SK-N-SH (cell line): ENCODE results near the gene USP36. TPM values are rescaled to one million over a fixed set of nuclear protein-coding genes. Genes with fewer than 3 reads are reported as not detected.
A peak's percentile ranks its signal among the peaks of the same experiment; 100 is the strongest.

ENCODE experiments used
- CTCF ChIA-PET: fragments of 300-600, 350-600 bp; formaldehyde crosslinking; extraction: SDS; loops from one replicate; lab custom pipeline; 2021; lab: Yijun Ruan, JAX
- POLR2A ChIA-PET: fragments of 350-600 bp; sonication (Branson Sonifier 250); formaldehyde crosslinking; extraction: SDS; loops from one replicate; lab custom pipeline; 2020; ENCODE audit warnings: antibody characterized with exemption, inconsistent platforms; lab: Yijun Ruan, JAX
- DNase-seq: peaks from one replicate; pipeline ENCODE4 v3.0.0; 2012
- H2AFZ ChIP-seq: fragments of 200-600 bp; sonication (generic); 2 replicates; pipeline ENCODE4 v1.8.1; 2016; ENCODE audit warnings: antibody characterized with exemption, mild to moderate bottlenecking, low read depth
- H3F3A ChIP-seq: fragments of 200-600 bp; sonication (generic); replicated peaks from 2 replicates; pipeline ENCODE3; 2016; ENCODE audit warnings: antibody characterized with exemption, mild to moderate bottlenecking; ENCODE audit not compliant: insufficient read depth
- H3K27ac ChIP-seq, 2 experiments: fragments of 200-500 bp in 1 of 2; fragments of 200-600 bp in 1 of 2; sonication (Bioruptor generic) in 1 of 2; sonication (generic), shearing (Covaris generic) in 1 of 2; 2 replicates each; pipeline versions ENCODE4 v1.5.1 to v1.6.1; 2014 to 2016; ENCODE audit warnings: low read depth in 2 of 2, inconsistent platforms in 1 of 2, low read length in 1 of 2, mild to moderate bottlenecking in 1 of 2, mixed read lengths in 1 of 2
- H3K27me3 ChIP-seq: fragments of 200-600 bp; sonication (generic), shearing (Covaris generic); 2 replicates; pipeline ENCODE4 v1.6.1; 2016; ENCODE audit warnings: mixed run types; ENCODE audit not compliant: insufficient read depth
- H3K36me3 ChIP-seq, 2 experiments: fragments of 200-500 bp in 1 of 2; fragments of 200-600 bp in 1 of 2; sonication (Bioruptor generic) in 1 of 2; sonication (generic) in 1 of 2; replicated peaks in 1 of 2; 2 replicates each; pipeline versions ENCODE3 to v1.5.1; 2014 to 2016; ENCODE audit warnings: low read length in 1 of 2, mild to moderate bottlenecking in 1 of 2; ENCODE audit not compliant: insufficient read depth in 2 of 2, control insufficient read depth in 1 of 2
- H3K4me1 ChIP-seq, 2 experiments: fragments of 200-500 bp in 1 of 2; fragments of 200-600 bp in 1 of 2; sonication (Bioruptor generic) in 1 of 2; sonication (generic), shearing (Covaris generic) in 1 of 2; 2 replicates each; pipeline versions ENCODE4 v1.5.1 to v1.6.1; 2014 to 2016; ENCODE audit warnings: low read depth in 1 of 2, low read length in 1 of 2, mixed run types in 1 of 2; ENCODE audit not compliant: insufficient read depth in 2 of 2, control insufficient read depth in 1 of 2
- H3K4me2 ChIP-seq: fragments of 200-600 bp; sonication (generic), shearing (Covaris generic); 2 replicates; pipeline ENCODE4 v1.6.1; 2017; ENCODE audit warnings: mixed run types
- H3K4me3 ChIP-seq, 2 experiments: fragments of 200-500 bp in 1 of 2; fragments of 200-600 bp in 1 of 2; sonication (Bioruptor generic) in 1 of 2; sonication (generic), shearing (Covaris generic) in 1 of 2; 2 replicates each; pipeline versions ENCODE4 v1.5.1 to v1.8.1; 2014 to 2016; ENCODE audit warnings: low read depth in 2 of 2, inconsistent platforms in 1 of 2, low read length in 1 of 2, mild to moderate bottlenecking in 1 of 2, mixed read lengths in 1 of 2, moderate library complexity in 1 of 2
- H3K79me2 ChIP-seq: fragments of 200-600 bp; sonication (generic); 2 replicates; pipeline ENCODE4 v1.8.1; 2017; ENCODE audit warnings: mild to moderate bottlenecking; ENCODE audit not compliant: insufficient read depth
- H3K9ac ChIP-seq: fragments of 200-600 bp; sonication (generic); 2 replicates; pipeline ENCODE4 v1.6.1; 2017; ENCODE audit warnings: mixed run types
- H3K9me2 ChIP-seq: fragments of 200-600 bp; sonication (generic); 2 replicates; pipeline ENCODE4 v1.6.1; 2017; ENCODE audit warnings: mixed run types
- H3K9me3 ChIP-seq: fragments of 200-600 bp; sonication (generic); 2 replicates; pipeline ENCODE4 v1.6.1; 2017; ENCODE audit warnings: mixed run types, mild to moderate bottlenecking, moderate library complexity
- H4K20me1 ChIP-seq: fragments of 200-600 bp; sonication (generic); 2 replicates; pipeline ENCODE4 v1.6.1; 2017; ENCODE audit warnings: mild to moderate bottlenecking, mixed run types; ENCODE audit not compliant: insufficient read depth
- CHD2 ChIP-seq: fragments of 150-350 bp; IDR thresholded peaks from 2 replicates; pipeline ENCODE4 v1.6.1; 2018; ENCODE audit warnings: low read length; ENCODE audit not compliant: partially characterized antibody
- ELF1 ChIP-seq: IDR thresholded peaks from 2 replicates; pipeline ENCODE4 v1.4.0; 2012
- EP300 ChIP-seq, 2 experiments: IDR thresholded peaks; 2 replicates each; pipeline versions ENCODE4 v1.4.0 to v1.6.1; 2012; ENCODE audit warnings: borderline replicate concordance in 1 of 2, low read depth in 1 of 2, low read length in 1 of 2
- EZH2phosphoT487 ChIP-seq: fragments of 200-600 bp; sonication (generic); IDR thresholded peaks from 2 replicates; pipeline ENCODE4 v1.6.1; 2017; ENCODE audit warnings: low read depth, mixed run types, mild to moderate bottlenecking, antibody characterized with exemption, moderate library complexity, borderline replicate concordance
- FOXJ3 ChIP-seq: sonication (generic); formaldehyde crosslinking; IDR thresholded peaks from 2 replicates; pipeline ENCODE4 v1.5.1; 2020; ENCODE audit warnings: mild to moderate bottlenecking, missing genetic modification reagents
- FOXM1 ChIP-seq: IDR thresholded peaks from 2 replicates; pipeline ENCODE4 v1.4.0; 2012; ENCODE audit warnings: low read depth, mild to moderate bottlenecking
- JUND ChIP-seq: IDR thresholded peaks from 2 replicates; pipeline ENCODE4 v1.4.0; 2012
- MEF2A ChIP-seq: IDR thresholded peaks from 2 replicates; pipeline ENCODE4 v1.4.0; 2012; ENCODE audit warnings: low read depth, borderline replicate concordance
- MXI1 ChIP-seq: IDR thresholded peaks from 2 replicates; pipeline ENCODE4 v1.6.1; 2012; ENCODE audit warnings: mild to moderate bottlenecking, low read depth, low read length, improper control_type of control experiment
- NRF1 ChIP-seq: IDR thresholded peaks from 2 replicates; pipeline ENCODE4 v1.6.1; 2012; ENCODE audit warnings: low read depth, mild to moderate bottlenecking, low read length
- POLR2AphosphoS5 ChIP-seq: IDR thresholded peaks from 2 replicates; pipeline ENCODE4 v1.6.1; 2012; ENCODE audit warnings: low read depth, low read length
- RAD21 ChIP-seq: IDR thresholded peaks from 2 replicates; pipeline ENCODE4 v1.6.1; 2012; ENCODE audit warnings: mild to moderate bottlenecking, low read length
- RCOR1 ChIP-seq: fragments of 150-350 bp; IDR thresholded peaks from 2 replicates; pipeline ENCODE4 v1.6.1; 2017; ENCODE audit warnings: antibody characterized with exemption, low read length
- RFX5 ChIP-seq: IDR thresholded peaks from 2 replicates; pipeline ENCODE4 v1.6.1; 2012; ENCODE audit warnings: mild to moderate bottlenecking, improper control_type of control experiment, low read length
- RXRA ChIP-seq: IDR thresholded peaks from 2 replicates; pipeline ENCODE4 v1.4.0; 2012; ENCODE audit warnings: low read depth, mild to moderate bottlenecking, borderline replicate concordance
- SIN3A ChIP-seq: IDR thresholded peaks from 2 replicates; pipeline ENCODE4 v1.6.1; 2012; ENCODE audit warnings: low read depth, mild to moderate bottlenecking, low read length, moderate library complexity, borderline replicate concordance
- SMC3 ChIP-seq: IDR thresholded peaks from 2 replicates; pipeline ENCODE4 v1.6.1; 2012; ENCODE audit warnings: low read depth, low read length, improper control_type of control experiment
- YY1 ChIP-seq: IDR thresholded peaks from 2 replicates; pipeline ENCODE4 v1.4.0; 2012; ENCODE audit warnings: low read depth, mild to moderate bottlenecking
- WGBS: methylation state at CpG from one replicate; pipeline ENCODE4 v1.1.6; 2017; ENCODE audit warnings: low lambda C conversion rate; 5-methylcytosine and 5-hydroxymethylcytosine counted together
- polyA plus RNA-seq, 3 experiments: library from polyadenylated mRNA; depleted of rRNA; stranded (reverse); fragments of >200 nt; gene quantifications; 2 replicates each; pipeline ENCODE4 v1.2.3, GENCODE V29; 2012
- TF ChIP-seq, protein P1 (sequence below): IDR thresholded peaks from 2 replicates; pipeline ENCODE4 v1.6.1; 2012; ENCODE audit warnings: mild to moderate bottlenecking, low read depth, low read length, moderate library complexity
- TF ChIP-seq, protein P2 (sequence below): fragments of 150-350 bp; IDR thresholded peaks from 2 replicates; pipeline ENCODE4 v1.6.1; 2017; ENCODE audit warnings: antibody characterized with exemption, low read length, low read depth, borderline replicate concordance
- TF ChIP-seq, protein P3 (sequence below): IDR thresholded peaks from 2 replicates; pipeline ENCODE4 v1.4.0; 2012; ENCODE audit warnings: low read depth, borderline replicate concordance
- TF ChIP-seq, protein P4 (sequence below): fragments of 150-350 bp; IDR thresholded peaks from 2 replicates; pipeline ENCODE4 v1.6.1; 2016; ENCODE audit warnings: mild to moderate bottlenecking, low read depth, low read length
- TF ChIP-seq, protein P5 (sequence below): IDR thresholded peaks from 2 replicates; pipeline ENCODE4 v1.4.0; 2012; ENCODE audit warnings: low read depth, borderline replicate concordance
- TF ChIP-seq, protein P6 (sequence below): IDR thresholded peaks from 2 replicates; pipeline ENCODE4 v1.4.0; 2012; ENCODE audit warnings: low read depth

USP36 gene
- polyA plus RNA-seq, 1 of the 3 experiments (the other 2 are of a cell fraction), result 34.6 TPM

DNA sequence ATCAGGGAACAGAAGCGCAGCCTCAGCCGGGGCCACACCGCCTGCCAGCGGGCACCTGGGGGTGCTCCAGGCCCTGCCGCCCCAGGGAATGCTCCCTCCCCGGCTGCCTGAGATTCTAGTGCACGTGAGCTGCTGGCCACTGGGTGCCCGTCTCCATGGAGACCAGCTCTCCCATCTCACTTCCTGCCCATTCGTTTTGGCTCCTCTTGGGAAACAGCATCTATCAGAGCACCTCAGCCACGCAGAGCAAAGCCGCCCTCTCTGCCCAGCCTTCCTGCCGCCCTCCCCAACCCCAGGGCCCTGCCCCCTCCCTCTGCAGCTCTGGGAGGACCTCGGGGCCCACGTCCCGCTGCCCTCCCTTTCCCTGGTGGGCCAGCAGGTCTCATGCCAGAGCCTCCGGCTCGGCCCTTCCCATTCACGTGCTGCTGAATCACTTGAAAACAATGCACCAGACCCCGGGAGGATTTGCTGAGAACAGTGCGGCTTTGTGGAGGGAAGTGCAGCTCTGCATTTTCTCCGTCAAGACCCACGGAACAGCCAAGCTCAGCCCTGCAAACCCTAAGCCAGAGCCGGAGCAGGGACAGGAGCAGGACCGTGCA, 43.0 kb upstream of the USP36 start:
- Histone ChIP-seq H3K27ac (peak overlapping the region; percentile 99 to 100), H3K4me3 (peak overlapping the region; percentile 34 to 58), H3K9ac (peak overlapping the region; percentile 85), H2AFZ (no peak overlapping the region), H3K9me2 (no peaks in the 10 kb centered on the region), H3K4me2 (peak overlapping the region; percentile 94), H3K9me3 (no peaks in the 10 kb centered on the region), H3F3A (peaks cover 40% of the 10 kb centered on the region), H3K36me3 (peaks cover 0 to 3% of the 10 kb centered on the region in 2 experiments), H3K4me1 (peaks cover 32 to 72% of the 10 kb centered on the region in 2 experiments), H3K27me3 (no peaks in the 10 kb centered on the region), H3K79me2 (peaks cover 93% of the 10 kb centered on the region), H4K20me1 (no peaks in the 10 kb centered on the region)
- WGBS, result 3% methylated on average over 19 of the region's 24 CpGs
- ChIA-PET POLR2A (interaction anchor here (0.6 to 2.9 kb wide), 11 partner anchors 9 to 629 kb away, joined by 3 to 35 read pairs (median 4); no protein-coding TSS in a partner anchor), CTCF (interaction anchor here (0.6 to 8.5 kb wide), 12 partner anchors 9 to 110 kb away, joined by 3 to 68 read pairs (median 4); no protein-coding TSS in a partner anchor)
- DNase-seq, result peak; percentile 93
- TF ChIP-seq SMC3 (0 out of 2 replicates have a peak, but pooled peaks have one; percentile 1), RAD21 (no peak; the same call in none of the 2 replicates), RFX5 (no peak; the same call in 1 of the 2 replicates), EP300 (IDR thresholded peaks at IDR 0.05; ENCODE audit: borderline replicate concordance in 1 of 2, low read depth in 1 of 2, low read length in 1 of 2) (peak in 1 of 2 experiments; percentile 88; a peak in 3 of 4 replicates), EZH2phosphoT487 (no peak), ELF1 (no peak; the same call in 1 of the 2 replicates), MXI1 (peak; percentile 95), RXRA (no peak; the same call in 1 of the 2 replicates), POLR2AphosphoS5 (peak; percentile 85), YY1 (no peak), FOXM1 (0 out of 2 replicates have a peak, but pooled peaks have one; percentile 12), RCOR1 (peak; percentile 78), CHD2 (peak; percentile 85), MEF2A (no peak), SIN3A (peak; percentile 94), NRF1 (no peak; the same call in 1 of the 2 replicates), JUND (peak; percentile 98; the same call in 1 of the 2 replicates), FOXJ3 (no peak)
- TF ChIP-seq, protein P1, sequence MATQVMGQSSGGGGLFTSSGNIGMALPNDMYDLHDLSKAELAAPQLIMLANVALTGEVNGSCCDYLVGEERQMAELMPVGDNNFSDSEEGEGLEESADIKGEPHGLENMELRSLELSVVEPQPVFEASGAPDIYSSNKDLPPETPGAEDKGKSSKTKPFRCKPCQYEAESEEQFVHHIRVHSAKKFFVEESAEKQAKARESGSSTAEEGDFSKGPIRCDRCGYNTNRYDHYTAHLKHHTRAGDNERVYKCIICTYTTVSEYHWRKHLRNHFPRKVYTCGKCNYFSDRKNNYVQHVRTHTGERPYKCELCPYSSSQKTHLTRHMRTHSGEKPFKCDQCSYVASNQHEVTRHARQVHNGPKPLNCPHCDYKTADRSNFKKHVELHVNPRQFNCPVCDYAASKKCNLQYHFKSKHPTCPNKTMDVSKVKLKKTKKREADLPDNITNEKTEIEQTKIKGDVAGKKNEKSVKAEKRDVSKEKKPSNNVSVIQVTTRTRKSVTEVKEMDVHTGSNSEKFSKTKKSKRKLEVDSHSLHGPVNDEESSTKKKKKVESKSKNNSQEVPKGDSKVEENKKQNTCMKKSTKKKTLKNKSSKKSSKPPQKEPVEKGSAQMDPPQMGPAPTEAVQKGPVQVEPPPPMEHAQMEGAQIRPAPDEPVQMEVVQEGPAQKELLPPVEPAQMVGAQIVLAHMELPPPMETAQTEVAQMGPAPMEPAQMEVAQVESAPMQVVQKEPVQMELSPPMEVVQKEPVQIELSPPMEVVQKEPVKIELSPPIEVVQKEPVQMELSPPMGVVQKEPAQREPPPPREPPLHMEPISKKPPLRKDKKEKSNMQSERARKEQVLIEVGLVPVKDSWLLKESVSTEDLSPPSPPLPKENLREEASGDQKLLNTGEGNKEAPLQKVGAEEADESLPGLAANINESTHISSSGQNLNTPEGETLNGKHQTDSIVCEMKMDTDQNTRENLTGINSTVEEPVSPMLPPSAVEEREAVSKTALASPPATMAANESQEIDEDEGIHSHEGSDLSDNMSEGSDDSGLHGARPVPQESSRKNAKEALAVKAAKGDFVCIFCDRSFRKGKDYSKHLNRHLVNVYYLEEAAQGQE, result peak; percentile 68; the same call in 1 of the 2 replicates
- TF ChIP-seq, protein P2, sequence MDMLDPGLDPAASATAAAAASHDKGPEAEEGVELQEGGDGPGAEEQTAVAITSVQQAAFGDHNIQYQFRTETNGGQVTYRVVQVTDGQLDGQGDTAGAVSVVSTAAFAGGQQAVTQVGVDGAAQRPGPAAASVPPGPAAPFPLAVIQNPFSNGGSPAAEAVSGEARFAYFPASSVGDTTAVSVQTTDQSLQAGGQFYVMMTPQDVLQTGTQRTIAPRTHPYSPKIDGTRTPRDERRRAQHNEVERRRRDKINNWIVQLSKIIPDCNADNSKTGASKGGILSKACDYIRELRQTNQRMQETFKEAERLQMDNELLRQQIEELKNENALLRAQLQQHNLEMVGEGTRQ, result 0 out of 2 replicates have a peak, but pooled peaks have one; percentile 22
- TF ChIP-seq, protein P3, sequence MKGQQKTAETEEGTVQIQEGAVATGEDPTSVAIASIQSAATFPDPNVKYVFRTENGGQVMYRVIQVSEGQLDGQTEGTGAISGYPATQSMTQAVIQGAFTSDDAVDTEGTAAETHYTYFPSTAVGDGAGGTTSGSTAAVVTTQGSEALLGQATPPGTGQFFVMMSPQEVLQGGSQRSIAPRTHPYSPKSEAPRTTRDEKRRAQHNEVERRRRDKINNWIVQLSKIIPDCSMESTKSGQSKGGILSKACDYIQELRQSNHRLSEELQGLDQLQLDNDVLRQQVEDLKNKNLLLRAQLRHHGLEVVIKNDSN, result peak; percentile 87
- TF ChIP-seq, protein P4, sequence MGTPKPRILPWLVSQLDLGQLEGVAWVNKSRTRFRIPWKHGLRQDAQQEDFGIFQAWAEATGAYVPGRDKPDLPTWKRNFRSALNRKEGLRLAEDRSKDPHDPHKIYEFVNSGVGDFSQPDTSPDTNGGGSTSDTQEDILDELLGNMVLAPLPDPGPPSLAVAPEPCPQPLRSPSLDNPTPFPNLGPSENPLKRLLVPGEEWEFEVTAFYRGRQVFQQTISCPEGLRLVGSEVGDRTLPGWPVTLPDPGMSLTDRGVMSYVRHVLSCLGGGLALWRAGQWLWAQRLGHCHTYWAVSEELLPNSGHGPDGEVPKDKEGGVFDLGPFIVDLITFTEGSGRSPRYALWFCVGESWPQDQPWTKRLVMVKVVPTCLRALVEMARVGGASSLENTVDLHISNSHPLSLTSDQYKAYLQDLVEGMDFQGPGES, result no peak
- TF ChIP-seq, protein P5, sequence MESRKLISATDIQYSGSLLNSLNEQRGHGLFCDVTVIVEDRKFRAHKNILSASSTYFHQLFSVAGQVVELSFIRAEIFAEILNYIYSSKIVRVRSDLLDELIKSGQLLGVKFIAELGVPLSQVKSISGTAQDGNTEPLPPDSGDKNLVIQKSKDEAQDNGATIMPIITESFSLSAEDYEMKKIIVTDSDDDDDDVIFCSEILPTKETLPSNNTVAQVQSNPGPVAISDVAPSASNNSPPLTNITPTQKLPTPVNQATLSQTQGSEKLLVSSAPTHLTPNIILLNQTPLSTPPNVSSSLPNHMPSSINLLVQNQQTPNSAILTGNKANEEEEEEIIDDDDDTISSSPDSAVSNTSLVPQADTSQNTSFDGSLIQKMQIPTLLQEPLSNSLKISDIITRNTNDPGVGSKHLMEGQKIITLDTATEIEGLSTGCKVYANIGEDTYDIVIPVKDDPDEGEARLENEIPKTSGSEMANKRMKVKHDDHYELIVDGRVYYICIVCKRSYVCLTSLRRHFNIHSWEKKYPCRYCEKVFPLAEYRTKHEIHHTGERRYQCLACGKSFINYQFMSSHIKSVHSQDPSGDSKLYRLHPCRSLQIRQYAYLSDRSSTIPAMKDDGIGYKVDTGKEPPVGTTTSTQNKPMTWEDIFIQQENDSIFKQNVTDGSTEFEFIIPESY, result no peak
- TF ChIP-seq, protein P6, sequence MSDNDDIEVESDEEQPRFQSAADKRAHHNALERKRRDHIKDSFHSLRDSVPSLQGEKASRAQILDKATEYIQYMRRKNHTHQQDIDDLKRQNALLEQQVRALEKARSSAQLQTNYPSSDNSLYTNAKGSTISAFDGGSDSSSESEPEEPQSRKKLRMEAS, result peak; percentile 97
